HFFc6 (cell line): ENCODE results near the gene PAQR9. TPM values are rescaled to one million over a fixed set of nuclear protein-coding genes. Genes with fewer than 3 reads are reported as not detected.

Experiments used
- DNase-seq: peaks from one replicate; pipeline ENCODE4 v3.0.0-alpha.2; 2018
- H3K27ac Mint-ChIP-seq: 2 replicates; pipeline ENCODE4 v1.8.0; 2020; ENCODE audit warnings: mild to moderate bottlenecking, mixed read lengths
- H3K27me3 Mint-ChIP-seq: 2 replicates; pipeline ENCODE4 v1.8.0; 2021; ENCODE audit warnings: mild to moderate bottlenecking, moderate library complexity, mixed read lengths; ENCODE audit not compliant: insufficient read depth
- H3K36me3 Mint-ChIP-seq: 2 replicates; pipeline ENCODE4 v1.8.0; 2021; ENCODE audit warnings: low read depth, mixed read lengths
- H3K4me1 Mint-ChIP-seq: 2 replicates; pipeline ENCODE4 v1.8.0; 2020; ENCODE audit warnings: low read depth, mixed read lengths
- H3K4me3 Mint-ChIP-seq: 2 replicates; pipeline ENCODE4 v1.8.0; 2020; ENCODE audit warnings: mild to moderate bottlenecking, moderate library complexity, mixed read lengths
- H3K9me3 Mint-ChIP-seq: 2 replicates; pipeline ENCODE4 v1.8.0; 2020; ENCODE audit warnings: mild to moderate bottlenecking, mixed read lengths
- total RNA-seq, 6 experiments: library from RNA; stranded (reverse); fragmentation: NEBNext Ultra II Directional; extraction: Animal tissue kit (Norgen Biotek cat#: 25700); gene quantifications; 2 replicates in 1 of 6; 3 replicates in 5 of 6; pipeline ENCODE4 v1.2.3, GENCODE V29; 2021
- TF ChIP-seq, protein P1 (sequence below): fragments of 200-600 bp; sonication (generic); IDR thresholded peaks from 2 replicates; pipeline ENCODE4 v1.5.0; 2021; ENCODE audit warnings: antibody characterized with exemption, mild to moderate bottlenecking

PAQR9 gene
- total RNA-seq, 6 experiments from 2014 or later, result 0.11 to 0.30 (median 0.17) TPM; not detected in 2

DNA sequence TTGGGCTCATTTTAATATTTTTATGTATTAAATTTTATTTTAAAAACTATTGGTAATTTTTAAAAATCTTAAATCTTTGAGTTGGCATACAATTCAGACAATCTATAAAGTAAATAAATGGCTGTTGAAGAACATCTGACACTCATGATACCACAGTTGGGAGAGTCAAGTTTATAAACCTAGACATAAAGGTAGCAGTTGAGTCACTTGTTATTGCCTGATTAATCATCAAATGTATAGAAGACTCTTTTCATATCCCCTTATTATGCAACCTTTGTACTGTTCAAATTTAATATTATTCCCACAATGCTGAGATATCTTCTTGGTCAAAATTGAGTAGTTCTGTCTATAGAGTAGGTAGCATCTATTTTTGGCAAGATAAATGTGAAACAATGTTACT lies 19.6 kb downstream of the PAQR9 start:
- H3K9me3 Mint-ChIP-seq, result no peaks in the 10 kb centered on the region
- H3K4me1 Mint-ChIP-seq, result peaks cover 17% of the 10 kb centered on the region
- H3K27ac Mint-ChIP-seq, result no peak overlapping the region
- H3K27me3 Mint-ChIP-seq, result peaks cover 25% of the 10 kb centered on the region
- TF ChIP-seq, protein P1, sequence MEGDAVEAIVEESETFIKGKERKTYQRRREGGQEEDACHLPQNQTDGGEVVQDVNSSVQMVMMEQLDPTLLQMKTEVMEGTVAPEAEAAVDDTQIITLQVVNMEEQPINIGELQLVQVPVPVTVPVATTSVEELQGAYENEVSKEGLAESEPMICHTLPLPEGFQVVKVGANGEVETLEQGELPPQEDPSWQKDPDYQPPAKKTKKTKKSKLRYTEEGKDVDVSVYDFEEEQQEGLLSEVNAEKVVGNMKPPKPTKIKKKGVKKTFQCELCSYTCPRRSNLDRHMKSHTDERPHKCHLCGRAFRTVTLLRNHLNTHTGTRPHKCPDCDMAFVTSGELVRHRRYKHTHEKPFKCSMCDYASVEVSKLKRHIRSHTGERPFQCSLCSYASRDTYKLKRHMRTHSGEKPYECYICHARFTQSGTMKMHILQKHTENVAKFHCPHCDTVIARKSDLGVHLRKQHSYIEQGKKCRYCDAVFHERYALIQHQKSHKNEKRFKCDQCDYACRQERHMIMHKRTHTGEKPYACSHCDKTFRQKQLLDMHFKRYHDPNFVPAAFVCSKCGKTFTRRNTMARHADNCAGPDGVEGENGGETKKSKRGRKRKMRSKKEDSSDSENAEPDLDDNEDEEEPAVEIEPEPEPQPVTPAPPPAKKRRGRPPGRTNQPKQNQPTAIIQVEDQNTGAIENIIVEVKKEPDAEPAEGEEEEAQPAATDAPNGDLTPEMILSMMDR, result no peak
- no peak overlapping the region for H3K4me3 Mint-ChIP-seq
- H3K36me3 Mint-ChIP-seq, result no peaks in the 10 kb centered on the region
- no peak for DNase-seq

DNA sequence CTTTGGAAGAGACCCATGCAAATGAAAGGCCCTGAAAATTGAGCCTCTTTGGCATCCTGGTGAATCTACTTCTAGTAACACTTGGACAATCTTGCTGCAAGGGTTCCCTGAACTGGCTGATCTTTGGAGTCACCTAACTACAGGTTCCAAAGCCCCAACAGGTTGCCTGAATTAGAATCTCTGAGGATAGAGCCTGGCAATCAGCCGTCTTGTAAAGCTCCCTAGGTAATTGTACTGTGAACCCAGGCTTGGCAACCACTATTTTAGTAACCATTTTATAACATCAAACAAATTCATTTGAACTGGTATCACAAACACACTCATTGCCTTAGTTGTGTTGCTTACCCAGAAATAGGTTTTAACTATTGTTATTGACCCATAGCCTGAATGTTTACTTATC lies 20.1 kb downstream of the PAQR9 start:
- DNase-seq, result no peak
- peaks cover 24% of the 10 kb centered on the region for H3K27me3 Mint-ChIP-seq
- TF ChIP-seq, protein P1, result no peak

DNA sequence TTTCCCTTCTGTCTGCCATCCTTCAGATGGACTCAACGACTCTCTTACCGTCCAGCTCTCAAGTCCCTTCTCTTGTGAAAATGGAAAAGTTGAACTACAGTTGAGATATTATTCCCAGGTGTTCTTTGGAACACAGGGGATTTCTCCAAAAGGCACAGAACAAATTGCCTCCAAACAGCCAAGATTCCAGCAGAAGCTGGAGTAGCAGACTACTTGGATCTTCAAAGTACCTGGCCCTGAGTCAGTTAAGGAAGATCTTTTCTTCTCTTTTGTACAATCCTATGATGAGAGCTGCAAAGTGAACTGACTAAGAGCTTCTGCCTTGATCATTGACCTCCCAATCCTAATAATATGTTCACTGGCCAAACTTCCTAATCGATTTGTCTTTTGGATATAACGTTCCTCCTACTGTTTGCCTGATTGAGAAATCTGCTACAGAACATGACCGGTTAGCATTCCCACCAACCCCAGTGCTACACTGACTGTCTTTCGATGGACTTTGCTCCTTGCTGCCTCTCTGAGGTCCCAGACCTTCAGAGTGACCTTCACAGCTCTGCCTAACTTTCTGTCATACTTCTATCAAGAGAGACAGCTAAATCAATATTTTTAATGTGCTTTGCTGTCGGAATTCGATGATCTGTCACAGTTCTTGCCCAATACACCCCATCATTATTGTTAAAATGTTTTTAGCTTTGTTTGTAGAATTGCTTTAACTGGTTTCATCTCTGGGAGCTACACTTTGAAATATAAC lies 21.9 kb downstream of the PAQR9 start:
- Mint-ChIP-seq H3K27me3 (peaks cover 16% of the 10 kb centered on the region), H3K36me3 (no peaks in the 10 kb centered on the region), H3K9me3 (no peaks in the 10 kb centered on the region), H3K4me1 (peaks cover 4% of the 10 kb centered on the region; the same call in 1 of the 2 replicates), H3K4me3 (no peak overlapping the region), H3K27ac (no peak overlapping the region)
- TF ChIP-seq, protein P1, result no peak
- no peak for DNase-seq

More for the DNA sequence above, 20.1 kb downstream of the PAQR9 start:
- no peak overlapping the region for H3K27ac Mint-ChIP-seq
- no peaks in the 10 kb centered on the region for H3K36me3 Mint-ChIP-seq
- no peaks in the 10 kb centered on the region for H3K9me3 Mint-ChIP-seq
- no peak overlapping the region for H3K4me3 Mint-ChIP-seq
- peaks cover 17% of the 10 kb centered on the region for H3K4me1 Mint-ChIP-seq

DNA sequence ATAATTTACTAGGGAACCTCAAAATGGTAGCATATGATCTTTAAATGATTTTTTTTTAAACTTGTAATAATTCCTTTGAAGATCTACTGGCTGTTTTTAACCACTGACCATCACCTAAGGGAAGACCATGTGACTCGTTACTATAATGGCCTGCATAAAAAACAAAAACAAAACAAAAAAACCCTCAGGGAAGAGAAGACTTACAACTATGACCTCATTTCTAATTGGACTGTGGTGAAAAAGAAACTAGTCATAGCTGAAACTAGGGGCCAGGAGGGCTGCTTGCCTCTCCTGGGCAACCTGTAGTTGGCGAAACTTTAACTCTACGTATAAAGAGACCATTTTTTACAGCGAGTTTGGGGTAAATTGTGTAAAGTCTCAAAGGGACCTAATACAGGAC lies 23.0 kb downstream of the PAQR9 start:
- DNase-seq, result no peak
- Mint-ChIP-seq H3K36me3 (no peaks in the 10 kb centered on the region), H3K9me3 (no peaks in the 10 kb centered on the region), H3K27me3 (peaks cover 18% of the 10 kb centered on the region), H3K4me3 (no peak overlapping the region), H3K4me1 (no peaks in the 10 kb centered on the region; the same call in 1 of the 2 replicates), H3K27ac (no peak overlapping the region)
- TF ChIP-seq, protein P1, result no peak

DNA sequence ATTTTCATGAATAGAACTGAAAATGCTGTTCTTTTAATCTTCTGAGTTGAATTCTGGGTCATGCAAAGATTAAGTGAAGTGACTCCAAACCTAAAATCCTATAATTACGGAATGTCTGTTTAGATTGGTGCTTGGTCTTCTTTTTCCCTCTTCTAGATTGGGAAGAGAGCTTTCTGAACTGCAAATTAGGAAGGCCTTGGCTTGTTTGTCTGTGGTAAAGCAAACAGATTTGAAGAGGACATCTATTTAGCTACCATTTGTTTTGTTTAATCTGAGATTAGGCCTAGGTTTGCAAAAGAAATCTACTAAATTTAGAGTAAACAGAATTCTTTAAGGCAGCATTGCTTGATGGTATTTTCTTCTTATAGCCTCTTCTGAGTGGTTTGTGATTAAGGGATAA lies 23.5 kb downstream of the PAQR9 start:
- H3K9me3 Mint-ChIP-seq, result no peaks in the 10 kb centered on the region
- no peaks in the 10 kb centered on the region; the same call in 1 of the 2 replicates for H3K4me1 Mint-ChIP-seq
- H3K4me3 Mint-ChIP-seq, result no peak overlapping the region
- H3K27ac Mint-ChIP-seq, result no peak overlapping the region
- H3K27me3 Mint-ChIP-seq, result peaks cover 19% of the 10 kb centered on the region
- no peaks in the 10 kb centered on the region for H3K36me3 Mint-ChIP-seq
- TF ChIP-seq, protein P1, result no peak
- no peak for DNase-seq
